ENCODE results near the gene ARL15. TPM values are rescaled to one million over a fixed set of nuclear protein-coding genes. Genes with fewer than 3 reads are reported as not detected.
A peak's percentile ranks its signal among the peaks of the same experiment; 100 is the strongest.

The ARL15 gene
- total RNA-seq, 1 experiment from 2014 or later, result 13.0 TPM

DNA sequence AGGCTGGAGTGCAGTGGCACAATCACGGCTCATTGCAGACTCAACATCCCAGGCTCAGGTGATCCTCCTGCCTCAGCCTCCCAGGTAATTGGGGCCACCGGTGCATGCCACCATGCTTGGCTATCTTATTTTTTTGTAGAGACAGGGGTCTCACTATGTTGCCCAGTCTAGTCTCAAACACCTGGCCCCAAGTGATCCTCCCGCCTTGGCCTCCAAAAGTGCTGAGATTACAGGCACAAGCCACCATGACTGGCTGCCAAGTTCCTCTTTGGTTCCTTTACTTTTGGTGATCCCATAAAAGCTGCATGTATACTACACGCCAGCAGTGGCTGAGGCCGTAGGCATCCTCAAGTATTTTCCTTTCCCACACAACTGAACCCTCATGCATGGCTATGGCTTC lies 11.4 kb downstream of the ARL15 start:
- Mint-ChIP-seq H3K9me3 (no peaks in the 10 kb centered on the region), H3K4me3 (no peak overlapping the region), H3K36me3 (ENCODE audit: insufficient read depth in 1 of 3, low read depth in 3 of 3) (no peaks in the 10 kb centered on the region; a peak in 1 of 7 replicates), H3K27ac (0 out of 7 replicates have a peak overlapping the region, but pooled peaks of 1 of the 3 experiments have one; percentile 19), H3K4me1 (peaks cover 31 to 32% of the 10 kb centered on the region in 2 experiments), H3K27me3 (ENCODE audit: low read depth) (no peaks in the 10 kb centered on the region; the same call in 1 of the 2 replicates)
- Histone ChIP-seq H4K8ac (replicated peaks; ENCODE audit: insufficient read length, low read depth, low read length) (no peak overlapping the region), H3T11ph (ENCODE audit: low read length) (no peak overlapping the region), H2AK5ac (ENCODE audit: insufficient read length, low read length) (no peak overlapping the region), H2BK5ac (ENCODE audit: insufficient read length, low read length) (no peak overlapping the region), H4K20me1 (ENCODE audit: control insufficient read depth, insufficient read depth, insufficient read length) (no peaks in the 10 kb centered on the region), H3K9me3 (ENCODE audit: control insufficient read depth, low read depth, low read length) (no peaks in the 10 kb centered on the region), H3K23me2 (ENCODE audit: insufficient read length, low read depth, low read length, poor library complexity, severe bottlenecking) (no peaks in the 10 kb centered on the region), H3K56ac (ENCODE audit: insufficient read length, low read depth, low read length) (no peak overlapping the region), H2BK20ac (ENCODE audit: low read depth, low read length, poor library complexity, severe bottlenecking) (no peak overlapping the region), H3K4ac (ENCODE audit: low read depth, low read length) (no peak overlapping the region), H3K18ac (ENCODE audit: insufficient read length, low read depth, low read length) (no peak overlapping the region), H3K27me3 (ENCODE audit: insufficient read depth, low read length) (no peaks in the 10 kb centered on the region), H3K14ac (ENCODE audit: insufficient read depth, low read length) (no peak overlapping the region), H2BK15ac (ENCODE audit: low read depth, low read length) (no peak overlapping the region), H3K27ac (ENCODE audit: insufficient read length, low read depth, low read length) (no peak overlapping the region), H3K4me2 (ENCODE audit: insufficient read depth, insufficient read length, low read length) (no peak overlapping the region), H2BK120ac (ENCODE audit: low read depth, low read length, poor library complexity, severe bottlenecking) (no peak overlapping the region), H3K4me1 (ENCODE audit: insufficient read depth, low read length) (no peaks in the 10 kb centered on the region), H3K79me1 (ENCODE audit: insufficient read depth, low read depth, low read length, poor library complexity, severe bottlenecking) (no peaks in the 10 kb centered on the region), H4K5ac (ENCODE audit: insufficient read length, low read depth, low read length) (no peak overlapping the region), H2BK12ac (ENCODE audit: insufficient read length, low read depth, low read length) (no peak overlapping the region), H4K91ac (ENCODE audit: insufficient read length, low read depth, low read length) (no peak overlapping the region), H3K23ac (ENCODE audit: insufficient read length, low read depth, low read length) (no peak overlapping the region), H3K9ac (ENCODE audit: extremely low read depth, insufficient read length, low read length) (no peak overlapping the region), H2AFZ (ENCODE audit: low read length) (no peak overlapping the region), H3K79me2 (ENCODE audit: insufficient read depth, low read length) (peaks cover 2% of the 10 kb centered on the region; the same call in 1 of the 2 replicates)
- no CpG with 5 or more reads among the region's 5 CpGs for WGBS (ENCODE audit: extremely low coverage, insufficient read length, low lambda C conversion rate)
- no peak for DNase-seq
- TF ChIP-seq, protein P1, sequence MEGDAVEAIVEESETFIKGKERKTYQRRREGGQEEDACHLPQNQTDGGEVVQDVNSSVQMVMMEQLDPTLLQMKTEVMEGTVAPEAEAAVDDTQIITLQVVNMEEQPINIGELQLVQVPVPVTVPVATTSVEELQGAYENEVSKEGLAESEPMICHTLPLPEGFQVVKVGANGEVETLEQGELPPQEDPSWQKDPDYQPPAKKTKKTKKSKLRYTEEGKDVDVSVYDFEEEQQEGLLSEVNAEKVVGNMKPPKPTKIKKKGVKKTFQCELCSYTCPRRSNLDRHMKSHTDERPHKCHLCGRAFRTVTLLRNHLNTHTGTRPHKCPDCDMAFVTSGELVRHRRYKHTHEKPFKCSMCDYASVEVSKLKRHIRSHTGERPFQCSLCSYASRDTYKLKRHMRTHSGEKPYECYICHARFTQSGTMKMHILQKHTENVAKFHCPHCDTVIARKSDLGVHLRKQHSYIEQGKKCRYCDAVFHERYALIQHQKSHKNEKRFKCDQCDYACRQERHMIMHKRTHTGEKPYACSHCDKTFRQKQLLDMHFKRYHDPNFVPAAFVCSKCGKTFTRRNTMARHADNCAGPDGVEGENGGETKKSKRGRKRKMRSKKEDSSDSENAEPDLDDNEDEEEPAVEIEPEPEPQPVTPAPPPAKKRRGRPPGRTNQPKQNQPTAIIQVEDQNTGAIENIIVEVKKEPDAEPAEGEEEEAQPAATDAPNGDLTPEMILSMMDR (conservative IDR thresholded peaks at IDR 0.05), result no peak
